Activated CD4-positive, alpha-beta memory T cell treated with anti-CD3 and anti-CD28 coated beads, Interleukin-2, amount 10 ng/mL, durations not matched to agents 7 days and 5 days (primary cell): ENCODE measurements around the gene STK39. TPM values are rescaled to one million over a fixed set of nuclear protein-coding genes. Genes with fewer than 3 reads are reported as not detected.
"Not testable (repeated sequence)": the region's sequence is repeated elsewhere in the genome, so short reads cannot be mapped to it uniquely, and the experiment has no call there.

ENCODE experiments used
- CTCF ChIA-PET: fragments of 350-600 bp; sonication (Branson Sonifier 250); formaldehyde crosslinking; loops from one replicate; lab custom pipeline; 2021; ENCODE audit warnings: antibody characterized with exemption, inconsistent platforms; lab: Charles Lee
- POLR2A ChIA-PET: fragments of 350-600 bp; sonication (Branson Sonifier 250); formaldehyde crosslinking; loops from one replicate; lab custom pipeline; 2021; ENCODE audit warnings: antibody characterized with exemption; lab: Charles Lee
- DNase-seq: peaks from one replicate; pipeline ENCODE4 v3.0.0-alpha.2; 2020
- H3K27ac Mint-ChIP-seq: one replicate; pipeline ENCODE4 v1.8.0; 2021; ENCODE audit warnings: mild to moderate bottlenecking, mixed read lengths
- H3K27me3 Mint-ChIP-seq: one replicate; pipeline ENCODE4 v1.8.0; 2021; ENCODE audit warnings: mixed read lengths
- H3K36me3 Mint-ChIP-seq: one replicate; pipeline ENCODE4 v1.8.0; 2021; ENCODE audit warnings: low read depth, mixed read lengths
- H3K4me1 Mint-ChIP-seq: one replicate; pipeline ENCODE4 v1.8.0; 2021; ENCODE audit warnings: mixed read lengths
- H3K4me3 Mint-ChIP-seq: one replicate; pipeline ENCODE4 v1.8.0; 2021; ENCODE audit warnings: mild to moderate bottlenecking, mixed read lengths
- H3K9me3 Mint-ChIP-seq: one replicate; pipeline ENCODE4 v1.8.0; 2021; ENCODE audit warnings: mixed read lengths
- total RNA-seq, 2 experiments: library from RNA; stranded (reverse); gene quantifications; one replicate each; pipeline ENCODE4 v1.2.3, GENCODE V29; 2021

Gene STK39
- total RNA-seq, 2 experiments from 2014 or later = 43.0 to 45.5 TPM

DNA sequence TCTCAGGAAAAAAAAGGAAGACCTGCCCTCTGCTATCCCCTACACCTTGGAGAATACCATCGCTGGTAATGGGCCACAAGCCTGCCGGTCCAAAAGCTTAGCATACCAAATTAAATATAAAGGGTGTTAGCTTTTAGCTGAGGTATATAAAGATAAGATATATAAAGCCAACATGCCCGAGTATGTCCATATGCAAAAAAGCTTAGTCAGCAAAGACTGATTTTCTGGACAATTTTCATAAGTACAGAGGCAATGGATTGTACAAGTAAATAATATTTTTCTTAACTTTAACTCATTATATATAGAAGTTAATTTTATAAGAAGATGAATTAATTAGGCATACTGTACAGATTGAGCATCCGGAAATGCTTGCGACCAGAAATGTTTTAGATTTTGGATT, 106.5 kb downstream of the STK39 start:
- no peak for DNase-seq
- POLR2A ChIA-PET = no interaction called here
- Mint-ChIP-seq H3K4me3 (no peak overlapping the region), H3K27ac (no peak overlapping the region), H3K9me3 (no peaks in the 10 kb centered on the region), H3K4me1 (peaks cover 12% of the 10 kb centered on the region), H3K27me3 (no peaks in the 10 kb centered on the region), H3K36me3 (peaks cover 27% of the 10 kb centered on the region)
- CTCF ChIA-PET = interaction anchor here (1.2 kb wide), 1 partner anchor 14 kb away, joined by 3 read pairs; no protein-coding TSS in a partner anchor

DNA sequence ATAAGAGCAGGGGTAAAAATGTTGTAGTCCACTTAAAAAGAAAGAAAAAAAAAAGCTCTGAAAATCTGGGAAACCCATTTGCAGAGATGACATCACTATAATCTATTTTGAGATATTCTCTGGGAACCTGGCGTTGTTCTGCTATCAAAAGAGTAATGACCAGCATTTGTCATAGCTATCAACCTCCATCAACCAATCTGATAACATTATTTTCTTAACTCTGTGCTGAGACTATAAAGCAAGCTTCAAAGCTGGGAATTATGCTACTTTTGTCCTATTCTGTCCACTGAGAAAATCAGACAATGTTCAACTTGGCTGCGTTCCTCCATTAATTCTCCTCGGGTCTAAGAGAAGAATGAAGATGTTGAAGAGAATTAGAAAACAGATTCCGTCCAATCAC, 107.5 kb downstream of the STK39 start:
- ChIA-PET POLR2A (no interaction called here), CTCF (interaction anchor here (1.1 to 1.2 kb wide), 2 partner anchors 13 to 197 kb away, joined by 3 read pairs; no protein-coding TSS in a partner anchor)
- peaks cover 34% of the 10 kb centered on the region for H3K36me3 Mint-ChIP-seq
- H3K9me3 Mint-ChIP-seq = no peaks in the 10 kb centered on the region
- H3K27ac Mint-ChIP-seq = no peak overlapping the region
- no peaks in the 10 kb centered on the region for H3K27me3 Mint-ChIP-seq
- H3K4me1 Mint-ChIP-seq = peaks cover 12% of the 10 kb centered on the region
- no peak for DNase-seq
- H3K4me3 Mint-ChIP-seq = no peak overlapping the region

DNA sequence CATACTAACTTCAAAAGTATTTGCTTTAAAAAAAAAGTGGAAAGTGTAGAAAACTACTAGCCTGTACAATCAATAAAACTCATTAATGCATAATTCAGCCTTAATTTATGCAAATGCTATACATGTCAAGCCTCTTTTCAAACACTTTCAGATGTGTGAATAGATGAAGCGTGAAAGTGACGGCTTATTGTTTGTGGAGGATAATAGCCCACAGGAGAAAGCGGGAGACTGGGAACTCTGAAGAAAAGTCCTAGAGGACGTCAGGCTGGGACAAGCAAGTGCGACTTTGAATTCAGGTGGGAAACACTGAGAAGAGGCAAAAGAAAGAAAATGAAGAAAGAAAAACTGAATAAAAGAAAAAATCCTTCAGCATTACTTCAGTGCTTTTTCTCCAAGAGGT, 108.5 kb downstream of the STK39 start:
- no peaks in the 10 kb centered on the region for H3K27me3 Mint-ChIP-seq
- H3K36me3 Mint-ChIP-seq = peaks cover 33% of the 10 kb centered on the region
- DNase-seq = no peak
- H3K4me1 Mint-ChIP-seq = peaks cover 12% of the 10 kb centered on the region
- CTCF ChIA-PET = no interaction called here
- H3K9me3 Mint-ChIP-seq = no peaks in the 10 kb centered on the region
- POLR2A ChIA-PET = no interaction called here
- H3K4me3 Mint-ChIP-seq = no peak overlapping the region
- no peak overlapping the region for H3K27ac Mint-ChIP-seq

DNA sequence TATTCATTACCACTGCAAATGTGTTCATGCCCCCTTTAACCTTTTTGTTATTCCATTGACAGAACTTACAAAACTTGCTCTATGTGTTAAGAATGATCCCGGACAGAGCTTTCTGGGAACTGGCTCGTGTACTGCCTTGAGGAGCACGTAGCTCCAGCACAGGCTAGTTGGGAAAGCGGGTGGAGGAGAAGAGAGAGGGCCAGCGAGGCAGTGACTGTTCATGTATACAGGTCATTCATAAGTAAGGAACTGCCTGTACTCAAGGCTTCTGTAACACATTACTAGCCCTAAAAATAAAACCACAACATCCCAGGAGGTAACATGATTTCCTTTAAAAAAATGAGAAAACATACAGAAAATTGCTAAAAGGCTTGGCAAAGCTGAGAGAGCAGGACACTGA, 109.0 kb downstream of the STK39 start:
- Mint-ChIP-seq H3K27me3 (no peaks in the 10 kb centered on the region), H3K36me3 (peaks cover 32% of the 10 kb centered on the region), H3K27ac (no peak overlapping the region), H3K9me3 (no peaks in the 10 kb centered on the region), H3K4me3 (no peak overlapping the region), H3K4me1 (peaks cover 12% of the 10 kb centered on the region)
- POLR2A ChIA-PET = no interaction called here
- no peak for DNase-seq
- CTCF ChIA-PET = no interaction called here

DNA sequence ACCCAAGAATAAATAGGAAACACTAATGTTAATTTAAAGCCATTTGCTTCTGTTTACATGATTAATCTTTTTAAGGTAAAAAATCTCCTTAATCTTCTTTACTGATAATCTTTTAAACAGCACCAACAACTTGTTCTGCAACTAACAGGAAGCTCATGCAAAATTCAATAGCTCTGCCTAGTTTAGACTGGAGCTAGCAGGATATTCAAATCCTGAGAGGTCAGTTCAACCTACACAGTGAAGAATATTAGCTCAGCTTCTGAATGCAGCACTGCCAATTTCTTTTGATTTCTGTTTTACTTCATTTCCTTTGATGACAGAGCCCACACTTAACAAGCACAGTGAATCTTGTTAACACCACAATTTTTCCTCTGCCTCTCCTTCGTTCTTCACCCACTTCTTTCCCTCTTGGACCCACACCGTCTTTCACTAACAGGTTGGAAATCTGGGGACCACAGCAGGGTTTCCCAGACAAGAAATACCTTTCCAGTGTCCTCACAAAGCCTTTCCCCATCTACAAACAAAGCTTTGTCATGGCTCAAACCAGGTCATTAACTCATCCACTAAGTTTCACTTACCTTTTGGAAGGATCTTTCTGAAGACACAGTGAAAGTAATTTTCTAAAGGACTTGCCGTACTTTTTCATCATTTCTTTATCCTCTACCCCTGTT, 109.8 kb downstream of the STK39 start:
- no peak overlapping the region for H3K4me3 Mint-ChIP-seq
- H3K27me3 Mint-ChIP-seq = no peaks in the 10 kb centered on the region
- H3K36me3 Mint-ChIP-seq = peaks cover 37% of the 10 kb centered on the region
- ChIA-PET CTCF (interaction anchor here (1.7 to 3.9 kb wide), 2 partner anchors 19 to 199 kb away, joined by 6 to 18 read pairs; no protein-coding TSS in a partner anchor), POLR2A (no interaction called here)
- H3K4me1 Mint-ChIP-seq = peaks cover 12% of the 10 kb centered on the region
- DNase-seq = no peak
- no peaks in the 10 kb centered on the region for H3K9me3 Mint-ChIP-seq
- H3K27ac Mint-ChIP-seq = peak overlapping the region; percentile 19

DNA sequence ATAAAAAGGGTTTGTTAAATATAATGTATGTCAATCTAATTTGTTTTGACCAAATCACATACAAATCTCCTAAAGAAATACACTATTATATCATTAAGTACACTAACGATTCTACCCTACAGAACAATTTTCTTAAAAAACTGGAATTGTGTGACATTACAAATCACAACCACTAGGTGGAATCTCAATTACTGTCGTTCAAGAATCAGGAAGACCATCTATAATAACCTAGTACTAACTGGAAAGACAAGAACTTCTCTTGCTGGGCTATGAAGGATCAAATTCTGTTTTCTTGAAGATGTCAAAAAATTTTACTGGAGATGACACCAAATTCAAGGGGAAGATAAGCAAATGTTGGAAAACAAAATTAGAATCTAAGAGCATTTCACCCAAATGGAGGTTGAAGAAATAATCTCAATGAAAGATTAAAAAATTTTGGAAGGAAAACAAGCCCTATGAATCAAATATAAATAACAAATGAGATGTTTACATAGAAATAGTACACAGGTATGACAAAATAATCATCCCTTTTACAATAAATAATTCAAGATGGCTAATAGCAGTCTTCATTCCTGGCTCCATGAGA, 110.9 kb downstream of the STK39 start:
- Mint-ChIP-seq H3K4me3 (no peak overlapping the region), H3K27me3 (no peaks in the 10 kb centered on the region), H3K27ac (no peak overlapping the region), H3K4me1 (peaks cover 12% of the 10 kb centered on the region), H3K36me3 (peaks cover 44% of the 10 kb centered on the region), H3K9me3 (no peaks in the 10 kb centered on the region)
- no peak for DNase-seq
- POLR2A ChIA-PET = no interaction called here
- CTCF ChIA-PET = interaction anchor here (0.8 to 3.9 kb wide), 4 partner anchors 18 to 201 kb away, joined by 4 to 18 read pairs (median 10); no protein-coding TSS in a partner anchor

DNA sequence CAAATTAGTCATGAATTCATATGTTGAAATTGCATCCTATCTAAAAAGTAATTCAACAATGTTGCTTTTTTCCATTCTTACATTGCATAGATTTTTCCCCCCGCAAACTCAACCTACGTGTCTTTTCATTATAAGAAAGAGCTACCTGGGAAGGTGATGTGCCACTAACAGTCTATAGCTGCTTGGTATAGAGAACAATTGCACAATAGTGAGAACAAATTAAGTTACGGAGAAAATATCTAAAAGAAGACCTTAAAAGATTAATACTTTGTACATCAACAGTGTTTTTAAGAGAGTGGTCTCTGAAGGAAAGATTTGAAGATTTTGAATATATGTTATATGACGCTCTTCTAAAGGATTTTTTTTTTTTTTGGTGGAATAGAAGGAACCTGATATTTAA, 111.8 kb downstream of the STK39 start:
- no peaks in the 10 kb centered on the region for H3K27me3 Mint-ChIP-seq
- peaks cover 44% of the 10 kb centered on the region for H3K36me3 Mint-ChIP-seq
- peaks cover 12% of the 10 kb centered on the region for H3K4me1 Mint-ChIP-seq
- CTCF ChIA-PET = interaction anchor here (0.7 to 3.9 kb wide), 4 partner anchors 17 to 201 kb away, joined by 4 to 18 read pairs (median 9); no protein-coding TSS in a partner anchor
- no peak for DNase-seq
- H3K9me3 Mint-ChIP-seq = no peaks in the 10 kb centered on the region
- H3K4me3 Mint-ChIP-seq = no peak overlapping the region
- POLR2A ChIA-PET = no interaction called here
- H3K27ac Mint-ChIP-seq = no peak overlapping the region

DNA sequence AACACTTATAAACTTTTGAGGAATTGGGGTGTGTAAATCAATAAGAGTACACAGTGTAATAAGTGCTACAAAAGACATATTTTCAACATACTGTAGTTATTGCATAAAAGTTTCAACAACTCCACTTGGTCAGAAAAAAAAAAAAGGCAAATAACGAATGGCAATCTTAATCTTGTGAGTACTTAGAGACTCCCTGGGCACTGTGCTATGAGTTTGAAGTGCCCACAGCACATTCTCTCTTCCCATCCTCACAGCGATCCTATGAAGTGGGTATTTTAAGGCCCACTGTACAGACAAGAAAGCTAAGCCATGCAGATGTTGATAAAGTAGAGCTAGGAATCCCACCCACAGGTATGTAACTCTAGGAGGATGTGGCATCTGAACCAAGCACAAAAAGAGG, 112.3 kb downstream of the STK39 start:
- no peak overlapping the region for H3K4me3 Mint-ChIP-seq
- no peak for DNase-seq
- peaks cover 12% of the 10 kb centered on the region for H3K4me1 Mint-ChIP-seq
- H3K27me3 Mint-ChIP-seq = no peaks in the 10 kb centered on the region
- no peak overlapping the region for H3K27ac Mint-ChIP-seq
- H3K9me3 Mint-ChIP-seq = no peaks in the 10 kb centered on the region
- peaks cover 47% of the 10 kb centered on the region for H3K36me3 Mint-ChIP-seq
- CTCF ChIA-PET = interaction anchor here (0.7 to 3.9 kb wide), 3 partner anchors 16 to 202 kb away, joined by 4 to 18 read pairs (median 14); no protein-coding TSS in a partner anchor
- POLR2A ChIA-PET = no interaction called here

DNA sequence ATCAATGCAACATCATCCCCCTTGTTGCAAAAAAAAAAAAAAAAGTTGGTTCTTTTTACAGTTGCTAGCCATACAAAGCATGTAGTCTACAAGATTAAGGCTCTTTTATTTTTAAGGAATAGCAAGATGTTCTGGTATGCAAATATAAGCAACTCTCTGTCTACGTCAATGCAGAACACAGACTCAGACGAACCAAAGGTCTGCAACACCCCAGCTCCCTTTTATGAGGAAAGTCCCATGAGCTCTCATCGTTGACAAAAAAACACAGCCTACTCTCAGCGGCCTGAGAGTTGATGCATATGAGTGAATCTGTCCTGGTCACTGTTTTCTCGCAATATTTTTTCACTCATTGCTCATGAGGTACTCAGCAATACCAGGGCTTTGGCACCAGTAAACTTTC, 112.9 kb downstream of the STK39 start:
- Mint-ChIP-seq H3K4me1 (peaks cover 12% of the 10 kb centered on the region), H3K9me3 (no peaks in the 10 kb centered on the region), H3K4me3 (no peak overlapping the region), H3K27ac (no peak overlapping the region), H3K27me3 (no peaks in the 10 kb centered on the region), H3K36me3 (peaks cover 45% of the 10 kb centered on the region)
- POLR2A ChIA-PET = no interaction called here
- no peak for DNase-seq
- CTCF ChIA-PET = interaction anchor here (0.7 to 3.9 kb wide), 3 partner anchors 16 to 202 kb away, joined by 4 to 18 read pairs (median 14); no protein-coding TSS in a partner anchor

DNA sequence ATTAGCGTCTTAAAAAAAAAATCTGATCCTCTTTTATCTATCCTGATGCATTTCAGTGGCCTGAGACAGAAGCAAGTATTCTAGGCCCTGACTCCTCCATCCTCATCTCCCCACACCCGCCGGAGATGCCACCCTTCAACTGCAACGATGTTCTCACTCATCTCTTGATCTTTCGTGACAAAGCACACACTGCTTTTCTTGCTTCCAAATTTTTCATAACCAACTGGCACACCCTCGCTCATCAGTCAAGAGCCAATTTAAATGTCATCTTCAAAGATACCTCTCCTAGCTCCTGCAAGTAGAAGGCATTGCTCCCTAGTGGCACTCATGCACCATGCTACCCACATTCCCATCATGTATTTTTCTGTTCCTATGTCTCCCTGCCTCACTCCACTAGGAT, 115.0 kb downstream of the STK39 start:
- DNase-seq = no peak
- Mint-ChIP-seq H3K4me3 (no peak overlapping the region), H3K27ac (no peak overlapping the region), H3K36me3 (peaks cover 48% of the 10 kb centered on the region), H3K4me1 (peaks cover 3% of the 10 kb centered on the region), H3K27me3 (no peaks in the 10 kb centered on the region), H3K9me3 (no peaks in the 10 kb centered on the region)
- ChIA-PET POLR2A (no interaction called here), CTCF (interaction anchor here (5.8 kb wide), 1 partner anchor 13 kb away, joined by 29 read pairs; no protein-coding TSS in a partner anchor)

DNA sequence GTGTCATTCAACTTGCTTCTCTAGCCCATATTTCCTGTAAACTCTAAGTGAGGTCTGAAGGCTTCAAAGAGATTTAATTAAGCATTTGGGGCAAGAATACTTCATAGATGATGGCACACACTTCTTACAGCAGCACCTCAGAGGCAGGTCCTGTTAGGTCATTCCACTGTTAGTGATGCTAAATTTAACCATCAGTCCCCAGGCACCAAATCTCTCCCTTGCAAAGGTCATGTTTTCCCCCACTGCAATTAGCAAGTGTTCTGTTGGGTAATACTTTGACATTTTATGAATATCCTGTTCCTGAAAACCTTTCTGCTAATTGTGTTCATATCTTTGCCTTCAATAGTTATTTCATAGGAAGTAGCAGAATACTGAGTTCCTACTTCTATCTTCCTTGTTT, 117.0 kb downstream of the STK39 start:
- no peak overlapping the region for H3K27ac Mint-ChIP-seq
- H3K9me3 Mint-ChIP-seq = no peaks in the 10 kb centered on the region
- peaks cover 51% of the 10 kb centered on the region for H3K36me3 Mint-ChIP-seq
- CTCF ChIA-PET = interaction anchor here (5.8 kb wide), 1 partner anchor 11 kb away, joined by 29 read pairs; no protein-coding TSS in a partner anchor
- POLR2A ChIA-PET = no interaction called here
- H3K4me1 Mint-ChIP-seq = no peaks in the 10 kb centered on the region
- H3K4me3 Mint-ChIP-seq = no peak overlapping the region
- no peak for DNase-seq
- H3K27me3 Mint-ChIP-seq = no peaks in the 10 kb centered on the region

DNA sequence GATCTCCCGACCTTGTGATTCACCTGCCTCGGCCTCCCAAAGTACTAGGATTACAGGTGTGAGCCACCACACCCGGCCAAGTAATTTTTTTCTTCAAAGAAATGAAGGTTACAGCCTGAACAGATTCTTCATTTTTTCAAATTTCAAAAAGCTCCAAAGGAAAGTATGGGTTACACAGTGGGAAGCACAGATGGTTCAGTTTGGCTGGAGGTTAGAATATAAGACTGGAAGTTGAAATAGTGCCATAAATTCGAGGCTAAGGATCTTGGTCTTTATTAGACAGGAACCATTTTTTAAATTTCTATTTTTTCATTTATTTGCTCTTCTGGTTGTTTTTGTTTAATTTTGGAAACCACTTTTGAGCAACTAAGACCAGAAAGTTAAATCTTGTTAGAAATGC, 120.0 kb downstream of the STK39 start:
- no peaks in the 10 kb centered on the region for H3K9me3 Mint-ChIP-seq

DNA sequence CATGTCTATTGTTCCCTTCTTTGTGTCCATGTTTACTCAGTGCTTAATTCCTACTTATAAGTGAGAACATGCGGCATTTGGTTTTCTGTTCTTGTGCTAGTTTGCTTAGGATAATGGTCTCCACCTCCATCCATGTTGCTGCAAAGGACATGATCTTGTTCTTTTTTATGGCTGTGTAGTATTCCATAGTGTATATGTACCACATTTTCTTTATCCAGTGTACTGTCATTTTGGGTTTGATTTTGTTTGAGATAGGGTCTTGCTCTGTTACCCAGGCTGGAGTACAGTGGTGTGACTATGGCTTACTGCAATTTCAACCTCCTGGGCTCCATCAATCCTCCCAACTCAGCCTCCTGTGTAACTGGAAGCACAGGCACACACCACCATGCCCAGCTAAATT, 125.2 kb downstream of the STK39 start:
- H3K27ac Mint-ChIP-seq, DNase-seq, CTCF ChIA-PET, H3K4me1 Mint-ChIP-seq, H3K4me3 Mint-ChIP-seq, POLR2A ChIA-PET, H3K9me3 Mint-ChIP-seq, H3K27me3 Mint-ChIP-seq: not testable (repeated sequence)
- H3K36me3 Mint-ChIP-seq = peaks cover 29% of the 10 kb centered on the region

More for the DNA sequence above, 120.0 kb downstream of the STK39 start:
- H3K4me3 Mint-ChIP-seq = no peak overlapping the region
- no peaks in the 10 kb centered on the region for H3K27me3 Mint-ChIP-seq
- POLR2A ChIA-PET = no interaction called here
- peaks cover 52% of the 10 kb centered on the region for H3K36me3 Mint-ChIP-seq
- H3K4me1 Mint-ChIP-seq = peaks cover 3% of the 10 kb centered on the region
- CTCF ChIA-PET = interaction anchor here (1.0 to 5.8 kb wide), 2 partner anchors 8 to 13 kb away, joined by 3 to 29 read pairs; no protein-coding TSS in a partner anchor
- no peak overlapping the region for H3K27ac Mint-ChIP-seq
- DNase-seq = no peak
